ENCODE data around the gene CKLF.

GRCh38 chr16:66542396-66542795 is 10.0 kb upstream of the CKLF start:
- TF ChIP-seq CTCF (IDR thresholded peaks at IDR 0.05) (no peak), POLR2A (IDR thresholded peaks at IDR 0.05) (no peak)
